HG03045 (cell line): Measurements from ENCODE around the gene FAM90A26.
A peak's percentile ranks its signal among the peaks of the same experiment; 100 is the strongest.
"Not testable (repeated sequence)": the region's sequence is repeated elsewhere in the genome, so short reads cannot be mapped to it uniquely, and the experiment has no call there.

Source experiments
- ATAC-seq: cut with Tn5 transposase; IDR thresholded peaks from one replicate; pipeline ENCODE4 v1.9.1; 2021; ENCODE audit warnings: mild to moderate bottlenecking, moderate library complexity; ENCODE audit not compliant: unreplicated experiment

FAM90A26 gene, protein sequence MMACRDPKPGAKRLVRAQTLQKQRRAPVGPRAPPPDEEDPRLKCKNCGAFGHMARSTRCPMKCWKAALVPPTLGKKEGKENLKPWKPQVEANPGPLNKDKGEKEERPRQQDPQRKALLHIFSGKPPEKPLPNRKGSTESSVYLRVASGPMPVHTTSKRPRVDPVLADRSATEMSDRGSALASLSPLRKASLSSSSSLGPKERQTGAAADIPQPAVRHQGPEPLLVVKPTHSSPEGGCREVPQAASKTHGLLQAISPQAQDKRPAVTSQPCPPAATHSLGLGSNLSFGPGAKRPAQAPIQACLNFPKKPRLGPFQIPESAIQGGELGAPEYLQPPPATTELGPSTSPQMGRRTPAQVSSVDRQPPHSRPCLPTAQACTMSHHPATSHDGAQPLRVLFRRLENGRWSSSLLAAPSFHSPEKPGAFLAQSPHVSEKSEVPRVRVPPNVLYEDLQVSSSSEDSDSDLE

DNA sequence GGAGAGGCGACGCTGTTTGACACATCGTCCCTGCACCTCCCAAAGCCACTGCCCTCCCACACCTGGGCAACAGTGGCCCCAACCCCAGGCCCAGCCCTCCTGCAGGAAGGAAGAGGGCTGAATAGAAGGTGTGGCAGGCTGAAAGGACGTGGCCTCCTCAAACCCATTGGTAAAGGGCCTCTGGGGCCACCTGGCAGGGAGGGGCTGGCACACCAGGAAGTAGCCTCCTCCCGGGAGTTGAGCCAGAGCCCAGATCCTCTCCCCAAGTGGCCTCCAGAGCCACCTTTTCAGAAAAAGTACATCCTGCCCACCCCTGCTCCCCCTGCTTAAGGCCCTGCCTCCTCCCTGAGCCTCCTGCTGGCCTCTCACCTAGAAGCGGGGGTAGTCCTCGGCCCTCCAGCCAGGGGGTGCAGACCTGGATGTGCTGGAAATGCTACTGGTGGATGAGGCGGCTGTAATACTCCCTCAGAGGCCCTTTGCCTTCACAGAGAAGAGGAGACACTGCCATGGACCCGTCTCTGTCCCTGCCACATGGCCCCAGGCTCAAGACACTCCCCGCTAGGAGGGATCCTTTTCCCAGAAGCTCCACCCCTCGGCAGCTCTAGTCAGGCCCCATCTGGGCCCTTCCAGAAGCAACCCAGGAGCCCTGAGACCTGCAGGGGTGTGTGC is at the start of gene FAM90A26:
FAM90A26 (plus strand) TSS at position 619 of the 669 bp plus-strand sequence. CDS start 2,764 bp downstream, outside the sequence.
- not testable (repeated sequence) for ATAC-seq

DNA sequence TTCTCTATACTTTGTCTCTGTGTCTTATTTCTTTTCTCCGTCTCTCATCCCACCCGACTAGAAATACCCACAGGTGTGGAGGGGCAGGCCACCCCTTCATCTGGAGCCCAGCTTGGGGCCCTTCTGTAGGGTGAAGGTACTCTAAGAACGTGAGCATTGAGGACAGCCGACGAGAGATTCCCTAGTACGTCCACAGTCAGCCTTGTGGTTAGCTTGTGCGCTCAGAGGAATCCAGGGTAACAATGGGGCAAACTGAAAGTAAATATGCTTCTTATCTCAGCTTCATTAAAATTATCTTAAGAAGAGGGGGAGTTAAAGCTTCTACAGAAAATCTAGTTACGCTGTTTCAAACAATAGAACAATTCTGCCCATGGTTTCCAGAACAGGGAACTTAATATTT is 47.5 kb upstream of the FAM90A26 start:
- not testable (repeated sequence) for ATAC-seq

DNA sequence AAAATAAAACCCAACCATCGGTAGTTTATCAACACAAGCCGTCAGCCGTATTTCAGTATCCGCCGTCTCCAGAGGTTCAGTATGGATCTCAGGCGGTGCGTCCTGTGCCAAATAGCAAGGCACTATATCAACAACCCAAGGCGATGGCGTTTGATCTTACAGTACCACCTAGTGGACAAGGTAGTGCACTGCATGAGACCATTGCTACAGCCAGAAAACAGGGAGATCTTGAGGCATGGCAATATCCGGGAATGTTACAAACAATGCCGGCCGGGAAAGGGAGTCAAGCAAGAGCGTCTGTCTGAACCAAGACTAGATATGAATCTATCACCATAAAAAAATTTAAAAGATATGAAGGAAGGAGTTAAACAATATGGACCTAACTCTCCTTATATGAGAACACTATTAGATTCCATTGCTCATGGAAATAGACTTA is 46.6 kb upstream of the FAM90A26 start:
- not testable (repeated sequence) for ATAC-seq

DNA sequence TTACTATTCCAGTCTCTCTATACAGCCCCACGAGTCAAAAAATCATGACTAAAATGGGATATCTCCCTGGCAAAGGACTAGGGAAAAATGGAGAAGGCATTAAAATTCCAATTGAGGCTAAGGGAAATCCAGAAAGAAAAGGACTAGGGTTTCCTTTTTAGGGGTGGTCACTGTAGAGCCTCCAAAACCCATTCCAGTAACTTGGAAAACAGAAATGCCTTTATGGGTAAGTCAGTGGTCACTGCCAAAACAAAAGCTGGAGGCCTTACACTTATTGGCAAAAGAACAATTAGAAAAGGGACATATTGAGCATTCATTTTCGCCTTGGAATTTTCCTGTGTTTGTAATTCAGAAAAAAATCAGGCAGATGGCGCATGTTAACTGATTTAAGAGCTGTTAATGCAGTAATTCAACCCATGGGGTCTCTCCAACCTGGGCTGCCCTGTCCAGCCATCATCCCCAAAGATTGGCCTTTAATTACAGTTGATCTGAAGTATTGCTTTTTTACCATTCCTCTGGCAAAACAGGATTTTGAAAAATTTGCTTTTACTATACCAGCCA is 44.5 kb upstream of the FAM90A26 start:
- not testable (repeated sequence) for ATAC-seq

DNA sequence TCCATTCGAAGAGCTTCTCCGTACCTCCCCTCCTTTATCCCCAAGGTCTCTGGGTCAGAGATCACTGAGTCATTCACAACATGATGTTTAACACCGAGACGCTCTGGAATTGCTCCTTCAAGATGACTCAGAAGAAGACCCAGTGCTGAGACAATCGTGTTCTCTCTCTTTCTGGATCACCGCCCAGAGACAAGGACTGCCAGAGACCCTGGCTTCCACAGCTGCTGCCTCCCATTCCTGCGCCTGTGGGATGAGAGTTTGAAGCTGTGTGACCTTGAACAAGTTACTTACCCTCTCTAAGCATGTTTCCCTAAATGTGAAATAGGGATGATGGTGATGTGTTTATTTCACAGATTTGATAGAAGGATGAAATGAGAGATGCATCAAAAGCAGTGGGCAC is 38.8 kb upstream of the FAM90A26 start:
- not testable (repeated sequence) for ATAC-seq

DNA sequence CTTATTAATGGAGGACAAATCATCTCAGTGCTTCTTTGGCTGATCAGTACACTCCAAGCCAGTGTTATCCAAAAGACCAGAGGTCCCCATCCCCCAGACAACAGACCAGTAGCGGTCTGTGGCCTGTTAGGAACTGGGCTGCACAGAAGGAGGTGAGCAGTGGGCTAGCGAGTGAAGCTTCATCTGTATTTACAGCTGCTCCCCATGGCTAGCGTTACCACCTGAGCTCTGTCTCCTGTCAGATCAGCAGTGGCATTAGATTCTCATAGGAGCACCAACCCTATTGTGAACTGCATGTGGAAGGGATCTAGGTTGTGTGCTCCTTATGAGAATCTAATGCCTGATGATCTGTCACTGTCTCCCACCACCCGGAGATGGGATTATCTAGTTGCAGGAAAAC is 37.4 kb upstream of the FAM90A26 start:
- ATAC-seq = not testable (repeated sequence)

DNA sequence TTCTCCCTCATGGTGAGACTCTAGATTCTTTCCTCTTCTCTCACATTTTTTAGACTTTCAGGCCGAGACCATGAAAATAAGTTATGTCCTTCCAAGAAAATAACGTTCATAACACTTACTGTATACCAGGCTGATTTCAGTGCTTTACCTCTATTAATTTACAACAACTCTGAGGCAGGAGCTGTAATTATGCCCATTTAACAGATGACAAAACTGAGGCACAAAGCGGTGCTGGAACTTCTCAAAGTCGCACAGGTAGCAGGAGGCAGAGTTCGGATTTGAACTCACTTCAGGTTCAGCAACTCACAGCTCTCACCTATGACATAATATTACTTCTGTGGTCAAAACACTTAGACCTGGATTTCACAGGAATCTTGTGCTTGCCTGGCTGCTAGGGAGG is 36.2 kb upstream of the FAM90A26 start:
- not testable (repeated sequence) for ATAC-seq

DNA sequence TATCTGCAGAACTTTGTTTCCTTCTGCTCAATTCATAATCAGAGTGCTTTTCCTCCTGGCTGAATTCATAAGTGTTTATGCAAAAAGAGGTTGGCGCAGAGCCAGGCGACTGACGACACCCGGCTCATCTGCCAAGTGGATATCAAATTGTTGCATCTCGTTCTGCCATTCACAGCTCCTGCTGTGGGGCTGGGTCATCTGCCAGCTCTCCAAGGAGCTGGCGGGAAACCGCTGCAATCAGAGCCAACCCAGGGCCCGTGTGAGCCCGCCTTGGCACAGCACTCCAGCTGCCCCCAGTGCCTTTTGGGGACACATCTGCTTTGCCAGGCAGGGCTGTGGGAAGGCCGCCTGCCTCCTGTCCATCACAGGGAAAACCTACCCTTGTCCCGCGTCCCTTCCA is 35.7 kb upstream of the FAM90A26 start:
- ATAC-seq = not testable (repeated sequence)

DNA sequence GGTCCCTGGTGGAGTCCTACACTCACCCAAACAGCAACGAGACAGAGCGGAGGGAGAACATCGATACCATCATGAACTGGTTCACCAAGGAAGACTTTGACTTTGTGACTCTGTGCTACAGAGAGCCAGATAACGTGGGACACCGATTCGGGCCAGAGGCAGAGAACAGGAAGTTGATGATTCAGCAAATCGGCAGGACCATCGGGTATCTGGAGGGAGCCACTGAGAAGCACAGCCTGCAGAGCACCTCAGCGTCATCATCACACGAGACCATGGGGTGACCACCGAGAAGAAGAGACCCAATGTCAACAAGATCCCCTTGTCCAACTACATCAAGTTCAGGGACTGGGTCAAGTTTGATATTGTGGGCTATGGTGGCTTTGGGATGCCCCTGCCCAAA is 29.2 kb upstream of the FAM90A26 start:
- not testable (repeated sequence) for ATAC-seq

DNA sequence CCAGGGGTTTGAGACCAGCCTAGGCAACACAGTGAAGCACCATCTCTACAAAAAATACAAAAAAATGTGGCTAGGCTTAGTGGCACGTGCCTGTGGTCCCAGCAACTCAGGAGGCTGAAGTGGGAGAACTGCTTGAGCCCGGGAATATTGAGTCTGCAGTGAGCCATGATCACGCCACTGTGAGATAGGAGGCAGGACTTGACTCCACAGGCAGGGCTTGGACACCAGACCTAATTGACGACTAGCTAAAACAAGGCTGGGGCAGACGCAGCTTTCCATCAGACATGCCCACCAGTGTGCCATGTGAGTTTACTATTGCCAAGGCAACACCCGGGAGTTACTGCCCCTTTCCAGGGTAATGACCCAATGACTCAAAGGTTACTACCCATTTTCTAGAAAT is 27.4 kb upstream of the FAM90A26 start:
- ATAC-seq = not testable (repeated sequence)

DNA sequence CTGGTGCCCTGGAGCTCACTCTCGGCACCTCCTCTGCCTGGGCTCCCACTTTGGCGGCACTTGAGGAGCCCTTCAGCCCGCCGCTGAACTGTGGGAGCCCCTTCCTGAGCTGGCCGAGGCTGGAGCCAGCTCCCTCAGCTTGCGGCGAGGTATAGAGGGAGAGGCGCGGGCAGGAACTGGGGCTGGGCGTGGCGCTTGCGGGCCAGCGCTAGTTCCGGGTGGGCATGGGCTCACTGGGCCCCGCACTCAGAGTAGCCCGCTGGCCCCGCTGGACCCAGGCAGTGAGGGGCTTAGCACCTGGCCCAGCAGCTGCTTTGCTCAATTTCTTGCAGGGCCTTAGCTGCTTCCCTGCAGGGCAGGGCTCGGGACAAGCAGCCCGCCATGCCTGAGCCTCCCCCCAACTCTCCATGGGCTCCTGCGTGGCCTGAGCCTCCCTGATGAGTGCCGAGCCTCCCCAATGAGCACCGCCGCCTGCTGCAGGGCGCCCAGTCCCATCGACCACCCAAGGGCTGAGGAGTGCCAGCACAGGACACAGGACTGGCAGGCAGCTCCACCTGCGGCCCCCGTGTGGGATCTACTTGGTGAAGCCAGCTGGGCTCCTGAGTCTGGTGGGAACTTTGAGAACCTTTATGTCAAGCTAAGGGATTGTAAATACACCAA is 26.7 kb upstream of the FAM90A26 start:
- no peak for ATAC-seq

DNA sequence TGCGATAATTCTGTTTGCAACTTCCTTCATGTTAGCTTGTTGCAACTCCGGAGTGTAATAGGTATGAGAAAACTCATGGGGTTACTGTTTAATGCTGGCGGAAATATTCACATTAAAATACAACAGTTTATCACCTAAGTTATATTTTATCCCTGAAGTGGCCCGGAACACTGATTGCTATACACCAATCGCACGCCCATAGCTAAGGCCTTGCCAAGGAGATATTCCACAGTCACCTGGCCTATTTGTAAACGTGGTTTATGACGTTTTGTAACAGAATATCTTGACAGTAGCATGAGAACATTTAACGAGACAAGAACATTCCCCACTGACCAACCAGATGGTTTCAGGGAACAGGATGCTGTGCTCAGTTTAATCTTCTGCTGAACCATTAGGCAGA is 23.2 kb upstream of the FAM90A26 start:
- no peak for ATAC-seq

DNA sequence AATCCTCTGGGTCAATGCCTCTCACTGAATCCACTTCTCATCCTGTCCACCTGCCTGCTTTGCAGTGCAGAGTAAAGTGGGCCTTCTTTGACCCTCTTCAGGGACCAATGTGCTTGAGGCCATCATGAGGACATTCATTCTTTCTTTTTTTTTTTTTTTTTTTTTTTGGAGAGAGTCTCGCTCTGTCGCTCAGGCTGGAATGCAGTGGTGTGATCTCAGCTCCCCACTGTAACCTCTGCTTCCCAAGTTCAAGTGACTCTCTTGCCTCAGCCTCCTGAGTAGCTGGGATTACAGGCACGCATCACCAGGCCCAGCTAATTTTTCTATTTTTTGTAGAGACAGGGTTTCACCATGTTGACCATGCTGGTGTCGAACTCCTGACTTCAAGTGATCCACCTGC is 22.8 kb upstream of the FAM90A26 start:
- not testable (repeated sequence) for ATAC-seq

DNA sequence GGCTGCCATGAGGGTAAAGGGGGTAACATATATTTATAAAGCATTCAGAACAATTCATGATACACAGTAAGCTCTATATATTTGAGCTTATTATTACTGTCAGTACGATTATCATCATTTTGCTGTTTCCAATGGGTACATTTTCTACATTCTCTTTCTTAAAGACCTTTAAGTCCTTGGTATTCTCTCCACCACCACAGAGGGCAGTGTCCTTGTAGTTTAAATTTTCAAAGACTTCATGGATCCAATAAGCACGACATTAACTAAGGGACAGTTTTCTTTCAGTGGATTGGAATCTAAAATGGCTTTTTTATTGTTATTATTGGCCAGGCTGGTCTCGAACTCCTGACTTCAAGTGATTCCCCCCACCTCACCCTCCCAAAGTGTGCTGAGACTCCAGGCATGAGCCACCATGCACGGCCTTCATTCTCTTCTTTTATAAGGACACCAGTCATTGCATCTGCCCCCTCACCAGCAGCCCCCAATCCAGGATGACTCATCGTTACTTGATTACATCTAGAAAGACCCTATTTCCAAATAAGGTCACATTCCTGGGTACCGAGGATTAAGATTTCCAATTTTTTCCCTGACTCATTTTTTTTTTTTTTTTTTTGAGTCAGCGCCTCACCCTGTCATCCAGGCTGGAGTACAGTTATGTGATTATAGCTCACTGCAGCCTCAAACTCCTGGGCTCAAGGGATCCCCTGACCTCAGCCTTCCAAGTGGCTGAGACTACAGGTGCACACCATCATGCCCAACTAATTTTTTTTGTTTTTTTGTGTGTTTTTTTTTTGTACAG is 21.4 kb upstream of the FAM90A26 start:
- not testable (repeated sequence) for ATAC-seq

DNA sequence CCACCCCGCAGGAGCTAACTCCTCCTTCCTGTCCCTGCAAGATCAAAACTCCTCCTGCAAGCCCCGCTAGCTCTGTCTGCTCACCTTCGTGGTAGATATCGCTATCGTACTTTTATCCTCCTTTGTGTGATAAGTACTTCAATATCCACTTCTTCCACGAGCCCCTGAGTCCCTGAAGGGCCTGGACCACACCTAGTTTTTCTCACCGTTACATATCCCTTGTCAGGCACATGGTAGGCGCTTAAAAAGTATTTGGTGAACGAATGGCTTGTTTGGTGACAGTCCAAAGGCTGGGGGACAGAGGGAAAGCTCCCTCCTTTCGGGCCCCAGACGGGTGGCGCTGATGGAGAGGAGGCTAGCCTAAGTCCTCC is 18.4 kb upstream of the FAM90A26 start:
- not testable (repeated sequence) for ATAC-seq

DNA sequence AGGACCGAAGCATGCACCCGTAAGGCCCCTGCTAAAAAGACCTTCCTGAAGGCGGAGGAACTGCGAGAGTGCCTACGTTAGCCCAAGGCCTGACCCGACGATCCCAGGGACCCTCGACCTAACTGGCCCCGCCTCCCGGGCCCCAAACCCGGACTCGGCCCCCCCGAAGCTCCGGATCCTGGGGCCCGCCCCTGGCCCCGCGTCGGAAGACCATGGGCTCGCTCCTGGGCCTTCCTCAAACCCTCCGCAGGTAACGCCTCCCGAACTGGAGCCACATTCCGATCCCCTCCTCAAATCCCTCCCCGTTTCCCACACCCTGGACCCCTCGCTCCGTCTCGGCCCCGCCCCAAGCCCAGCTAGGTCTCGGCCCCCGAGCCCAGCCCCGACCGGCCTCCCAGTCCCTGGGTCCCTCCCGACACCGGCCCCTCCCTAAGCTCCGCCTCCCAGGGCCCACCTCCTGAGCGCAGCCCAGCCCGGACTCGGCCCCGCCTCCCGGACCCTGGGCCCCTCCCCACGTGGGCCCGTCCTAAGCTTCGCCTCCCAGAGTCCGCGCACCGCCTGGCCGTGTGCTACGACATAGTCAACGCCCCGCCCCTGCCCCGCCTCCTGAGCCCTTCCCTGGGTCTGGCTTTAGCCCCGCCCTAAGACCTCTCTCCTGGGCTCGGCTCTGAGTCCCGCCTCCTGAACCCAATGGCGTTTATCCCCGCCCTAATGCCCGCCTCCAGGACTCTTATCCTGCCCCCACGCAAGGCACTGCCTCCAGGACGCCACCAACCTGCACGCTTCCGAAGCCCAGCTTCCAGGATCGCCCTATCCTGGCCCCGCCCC is 17.8 kb upstream of the FAM90A26 start:
- not testable (repeated sequence) for ATAC-seq

DNA sequence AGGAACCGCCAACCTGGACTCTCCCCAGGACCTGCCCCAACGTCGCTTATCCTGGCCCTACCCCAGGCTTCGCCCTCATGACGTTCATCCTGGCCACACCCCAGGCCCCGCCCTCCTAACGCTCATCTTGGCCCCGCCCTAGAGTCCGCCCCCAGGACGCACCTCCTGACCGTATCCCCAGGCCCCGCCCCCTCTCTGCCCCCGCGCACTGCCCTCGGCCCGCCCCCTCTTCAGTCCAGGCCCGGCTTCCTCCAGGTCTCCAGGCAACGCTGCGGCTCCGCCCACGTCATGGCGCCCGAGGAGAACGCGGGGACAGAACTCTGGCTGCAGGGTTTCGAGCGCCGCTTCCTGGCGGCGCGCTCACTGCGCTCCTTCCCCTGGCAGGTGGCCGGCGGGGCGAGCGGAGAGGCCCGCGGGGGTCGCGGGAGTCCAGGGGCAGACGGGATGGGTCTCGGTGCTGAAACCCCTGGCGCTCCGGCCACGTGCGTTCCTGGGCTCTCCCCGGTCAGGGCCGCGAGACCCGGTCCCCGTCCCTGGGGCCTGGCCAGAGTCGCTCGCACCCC is 17.1 kb upstream of the FAM90A26 start:
- ATAC-seq = peak; percentile 55

DNA sequence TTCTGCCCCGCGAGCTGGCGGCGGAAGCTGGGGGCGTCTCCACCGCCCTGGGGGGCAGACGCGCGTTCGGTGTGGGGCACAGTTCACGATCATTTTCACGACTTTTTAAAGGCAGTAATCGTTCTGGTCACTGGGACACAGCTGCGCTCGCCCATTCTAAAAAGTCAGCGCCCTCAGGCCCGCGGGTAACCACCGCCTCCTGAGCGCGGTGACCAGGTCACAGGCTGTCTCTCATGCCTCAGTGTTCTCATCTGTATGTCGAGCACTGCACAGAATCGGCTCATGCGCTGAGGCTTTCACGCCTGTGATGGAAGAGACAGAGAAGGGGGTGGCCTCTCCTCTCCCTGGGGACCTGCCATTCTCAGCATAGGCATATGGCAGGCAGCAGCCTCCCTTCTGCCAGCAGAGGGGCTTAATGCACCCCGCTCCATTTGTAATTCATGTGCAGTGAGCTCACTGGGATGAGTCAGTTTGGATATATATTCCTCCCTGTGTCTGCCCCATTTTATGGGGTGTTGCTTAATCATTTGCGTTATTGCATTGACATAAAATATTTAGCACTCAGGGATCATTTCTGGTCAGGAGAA is 16.5 kb upstream of the FAM90A26 start:
- ATAC-seq = not testable (repeated sequence)
